ENCODE data around the gene RASSF5. TPM values are rescaled to one million over a fixed set of nuclear protein-coding genes. Genes with fewer than 3 reads are reported as not detected.

RASSF5 gene
- total and polyA plus RNA-seq, 2 donors (not counting 1 experiment from before 2014, with no cell fraction given), result 69.7 to 146 TPM

- TF ChIP-seq EZH2 (IDR thresholded peaks at IDR 0.05; ENCODE audit: borderline replicate concordance, insufficient read depth, low read depth, low read length, poor library complexity, severe bottlenecking) (no peak), CTCF (IDR thresholded peaks at IDR 0.05) (no peak)
- Mint-ChIP-seq H3K27me3 (no peaks in the 10 kb centered on the region), H3K27ac (peak overlapping the region; percentile 83), H3K4me1 (peaks cover 43% of the 10 kb centered on the region), H3K9me3 (ENCODE audit: insufficient read depth) (no peaks in the 10 kb centered on the region), H3K4me3 (peak overlapping the region; percentile 68)
- Histone ChIP-seq H3K9ac (ENCODE audit: low read length) (no peak overlapping the region), H3K36me3 (replicated peaks in 1 of 2; ENCODE audit: control extremely low read depth in 1 of 2, control insufficient read depth in 1 of 2, extremely low read depth in 1 of 2, insufficient read depth in 2 of 2, low read length in 1 of 2) (peaks cover 0 to 32% of the 10 kb centered on the region in 2 experiments), H3K27ac (ENCODE audit: low read length in 2 of 2) (peak overlapping the region; percentile 28 to 67), H3K9me3 (ENCODE audit: control extremely low read depth in 1 of 3, control insufficient read depth in 2 of 3, insufficient read depth in 1 of 3, low read length in 2 of 3) (no peaks in the 10 kb centered on the region), H2AFZ (ENCODE audit: insufficient read depth, low read depth, low read length, poor library complexity, severe bottlenecking) (no peak overlapping the region), H3K27me3 (replicated peaks in 1 of 4; ENCODE audit: control extremely low read depth in 1 of 4, control insufficient read depth in 3 of 4, insufficient read depth in 4 of 4, low read length in 3 of 4) (no peaks in the 10 kb centered on the region), H3K4me1 (ENCODE audit: control insufficient read depth in 2 of 2, insufficient read depth in 2 of 2, low read length in 2 of 2) (peaks cover 32 to 37% of the 10 kb centered on the region in 2 donors), H3K4me2 (replicated peaks; ENCODE audit: low read depth, low read length, poor library complexity, severe bottlenecking) (peak overlapping the region; percentile 43), H4K20me1 (ENCODE audit: control insufficient read depth, insufficient read depth, low read length, poor library complexity, severe bottlenecking) (peaks cover 13% of the 10 kb centered on the region), H3K4me3 (ENCODE audit: control extremely low read depth in 1 of 5, extremely low read depth in 1 of 5, insufficient read depth in 1 of 5, low read depth in 2 of 5, low read length in 4 of 5) (peak overlapping the region in 1 of 5 experiments; percentile 3), H3K79me2 (ENCODE audit: control insufficient read depth, insufficient read depth, low read length) (no peaks in the 10 kb centered on the region)
- intact Hi-C loops (cut with micrococcal nuclease), result loop anchor here (5.0 to 10.0 kb wide), 2 partner anchors 66 to 489 kb away; no protein-coding TSS in a partner anchor
- DNase-seq, result peak; percentile 46
- 57% methylated on average over 4 of the region's 6 CpGs for WGBS (ENCODE audit: insufficient coverage)
- ChIA-PET CTCF (interaction anchor here (0.8 to 4.7 kb wide), 15 partner anchors 11 to 486 kb away, joined by 3 to 32 read pairs (median 4); partner anchors contain the start of gene RASSF5), POLR2A (interaction anchor here (1.1 kb wide), 1 partner anchor 11 kb away, joined by 4 read pairs; the partner anchor contains the start of gene RASSF5)
- peak; percentile 44 for ATAC-seq (ENCODE audit: low read depth)
Measured at GRCh38 chr1:206496131-206496793, 11.1 kb upstream of the RASSF5 start.

GRCh38 chr1:206497363-206497762 lies 10.0 kb upstream of the RASSF5 start:
- POLR2A ChIA-PET, result no interaction called here
- no peaks in the 10 kb centered on the region for H3K27me3 Mint-ChIP-seq
- H3K4me1 ChIP-seq (ENCODE audit: control insufficient read depth in 2 of 2, insufficient read depth in 2 of 2, low read length in 2 of 2), result peaks cover 32 to 37% of the 10 kb centered on the region in 2 donors
- H3K36me3 ChIP-seq (replicated peaks in 1 of 2; ENCODE audit: control extremely low read depth in 1 of 2, control insufficient read depth in 1 of 2, extremely low read depth in 1 of 2, insufficient read depth in 2 of 2, low read length in 1 of 2), result peaks cover 0 to 22% of the 10 kb centered on the region in 2 experiments
- DNase-seq, result peak; percentile 66
- 89% methylated on average over 1 of the region's 4 CpGs for WGBS (ENCODE audit: insufficient coverage)
- intact Hi-C loops (cut with micrococcal nuclease), result loop anchor here (5.0 to 10.0 kb wide), 2 partner anchors 65 to 487 kb away; no protein-coding TSS in a partner anchor
- no peak for TF ChIP-seq CTCF (IDR thresholded peaks at IDR 0.05)
- no peak for TF ChIP-seq EZH2 (IDR thresholded peaks at IDR 0.05; ENCODE audit: borderline replicate concordance, insufficient read depth, low read depth, low read length, poor library complexity, severe bottlenecking)
- peaks cover 43% of the 10 kb centered on the region for H3K4me1 Mint-ChIP-seq
- ATAC-seq (ENCODE audit: low read depth), result peak; percentile 33
- CTCF ChIA-PET, result interaction anchor here (0.6 to 4.7 kb wide), 5 partner anchors 18 to 944 kb away, joined by 3 to 32 read pairs (median 6); no protein-coding TSS in a partner anchor
- no peaks in the 10 kb centered on the region for H3K9me3 ChIP-seq (ENCODE audit: control extremely low read depth in 1 of 3, control insufficient read depth in 2 of 3, insufficient read depth in 1 of 3, low read length in 2 of 3)
- H3K79me2 ChIP-seq (ENCODE audit: control insufficient read depth, insufficient read depth, low read length), result no peaks in the 10 kb centered on the region
- no peaks in the 10 kb centered on the region for H3K27me3 ChIP-seq (replicated peaks in 1 of 4; ENCODE audit: control extremely low read depth in 1 of 4, control insufficient read depth in 3 of 4, insufficient read depth in 4 of 4, low read length in 3 of 4)
- peaks cover 13% of the 10 kb centered on the region for H4K20me1 ChIP-seq (ENCODE audit: control insufficient read depth, insufficient read depth, low read length, poor library complexity, severe bottlenecking)
- peak overlapping the region; percentile 28 to 67 for H3K27ac ChIP-seq (ENCODE audit: low read length in 2 of 2)
- H3K27ac Mint-ChIP-seq, result peak overlapping the region; percentile 15
- H3K9me3 Mint-ChIP-seq (ENCODE audit: insufficient read depth), result no peaks in the 10 kb centered on the region
- no peak overlapping the region for H3K9ac ChIP-seq (ENCODE audit: low read length)
- H3K4me2 ChIP-seq (replicated peaks; ENCODE audit: low read depth, low read length, poor library complexity, severe bottlenecking), result peak overlapping the region; percentile 43
- no peak overlapping the region for H2AFZ ChIP-seq (ENCODE audit: insufficient read depth, low read depth, low read length, poor library complexity, severe bottlenecking)
- H3K4me3 Mint-ChIP-seq, result peak overlapping the region; percentile 68
- no peak overlapping the region for H3K4me3 ChIP-seq (ENCODE audit: control extremely low read depth in 1 of 5, extremely low read depth in 1 of 5, insufficient read depth in 1 of 5, low read depth in 2 of 5, low read length in 4 of 5)

All from B cell (primary cell).